ENCODE measurements around the gene PCA3.

DNA sequence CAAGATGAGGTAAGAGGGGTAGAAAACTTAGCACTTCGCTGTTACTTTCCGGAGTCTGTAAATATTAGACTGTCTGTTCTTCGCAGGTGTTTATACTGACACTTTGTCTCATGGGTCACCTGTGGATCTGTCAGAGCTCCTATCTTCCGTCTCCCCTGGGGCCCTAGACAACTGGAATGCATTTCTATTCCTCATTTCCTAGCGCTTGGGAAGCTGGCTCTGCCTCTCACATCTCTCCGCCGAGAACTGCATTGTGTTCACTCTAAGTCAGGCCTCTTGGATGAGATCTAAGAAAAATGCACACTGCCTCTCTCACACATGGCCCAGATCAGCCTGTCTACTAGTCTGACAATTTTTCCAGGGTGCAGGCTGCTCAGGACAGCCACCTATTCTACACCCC, 39.5 kb downstream of the PCA3 start:
- TF ChIP-seq POLR2A (IDR thresholded peaks at IDR 0.05), result no peak
- TF ChIP-seq, protein P1, sequence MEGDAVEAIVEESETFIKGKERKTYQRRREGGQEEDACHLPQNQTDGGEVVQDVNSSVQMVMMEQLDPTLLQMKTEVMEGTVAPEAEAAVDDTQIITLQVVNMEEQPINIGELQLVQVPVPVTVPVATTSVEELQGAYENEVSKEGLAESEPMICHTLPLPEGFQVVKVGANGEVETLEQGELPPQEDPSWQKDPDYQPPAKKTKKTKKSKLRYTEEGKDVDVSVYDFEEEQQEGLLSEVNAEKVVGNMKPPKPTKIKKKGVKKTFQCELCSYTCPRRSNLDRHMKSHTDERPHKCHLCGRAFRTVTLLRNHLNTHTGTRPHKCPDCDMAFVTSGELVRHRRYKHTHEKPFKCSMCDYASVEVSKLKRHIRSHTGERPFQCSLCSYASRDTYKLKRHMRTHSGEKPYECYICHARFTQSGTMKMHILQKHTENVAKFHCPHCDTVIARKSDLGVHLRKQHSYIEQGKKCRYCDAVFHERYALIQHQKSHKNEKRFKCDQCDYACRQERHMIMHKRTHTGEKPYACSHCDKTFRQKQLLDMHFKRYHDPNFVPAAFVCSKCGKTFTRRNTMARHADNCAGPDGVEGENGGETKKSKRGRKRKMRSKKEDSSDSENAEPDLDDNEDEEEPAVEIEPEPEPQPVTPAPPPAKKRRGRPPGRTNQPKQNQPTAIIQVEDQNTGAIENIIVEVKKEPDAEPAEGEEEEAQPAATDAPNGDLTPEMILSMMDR (IDR thresholded peaks at IDR 0.05), result no peak
